ENCODE results near the gene SPATA21. TPM values are rescaled to one million over a fixed set of nuclear protein-coding genes. Genes with fewer than 3 reads are reported as not detected.

Gene SPATA21
- total and polyA plus RNA-seq, 2 donors from 2014 or later, result not detected

DNA sequence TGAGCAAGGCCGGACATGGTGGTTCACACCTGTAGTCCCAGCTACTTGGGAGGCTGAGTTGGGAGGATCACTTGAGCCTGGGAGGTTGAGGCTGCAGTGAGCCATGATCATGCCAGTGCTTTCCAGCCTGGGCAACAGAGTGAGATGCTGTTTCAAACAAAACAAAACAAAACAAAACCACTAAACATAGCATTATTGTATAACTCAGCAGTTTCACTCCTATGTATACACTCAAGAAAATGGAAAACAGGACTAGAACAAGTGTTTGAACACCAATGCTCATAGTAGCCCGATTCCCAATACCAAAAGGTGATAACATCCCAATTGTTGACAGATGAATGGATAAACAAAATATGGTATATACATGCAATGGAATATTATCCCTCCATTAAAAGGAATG is 1.3 kb upstream of the SPATA21 start:
- TF ChIP-seq, protein P1, sequence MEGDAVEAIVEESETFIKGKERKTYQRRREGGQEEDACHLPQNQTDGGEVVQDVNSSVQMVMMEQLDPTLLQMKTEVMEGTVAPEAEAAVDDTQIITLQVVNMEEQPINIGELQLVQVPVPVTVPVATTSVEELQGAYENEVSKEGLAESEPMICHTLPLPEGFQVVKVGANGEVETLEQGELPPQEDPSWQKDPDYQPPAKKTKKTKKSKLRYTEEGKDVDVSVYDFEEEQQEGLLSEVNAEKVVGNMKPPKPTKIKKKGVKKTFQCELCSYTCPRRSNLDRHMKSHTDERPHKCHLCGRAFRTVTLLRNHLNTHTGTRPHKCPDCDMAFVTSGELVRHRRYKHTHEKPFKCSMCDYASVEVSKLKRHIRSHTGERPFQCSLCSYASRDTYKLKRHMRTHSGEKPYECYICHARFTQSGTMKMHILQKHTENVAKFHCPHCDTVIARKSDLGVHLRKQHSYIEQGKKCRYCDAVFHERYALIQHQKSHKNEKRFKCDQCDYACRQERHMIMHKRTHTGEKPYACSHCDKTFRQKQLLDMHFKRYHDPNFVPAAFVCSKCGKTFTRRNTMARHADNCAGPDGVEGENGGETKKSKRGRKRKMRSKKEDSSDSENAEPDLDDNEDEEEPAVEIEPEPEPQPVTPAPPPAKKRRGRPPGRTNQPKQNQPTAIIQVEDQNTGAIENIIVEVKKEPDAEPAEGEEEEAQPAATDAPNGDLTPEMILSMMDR (IDR thresholded peaks at IDR 0.05; ENCODE audit: borderline replicate concordance, extremely low read depth, insufficient read depth), result no peak

DNA sequence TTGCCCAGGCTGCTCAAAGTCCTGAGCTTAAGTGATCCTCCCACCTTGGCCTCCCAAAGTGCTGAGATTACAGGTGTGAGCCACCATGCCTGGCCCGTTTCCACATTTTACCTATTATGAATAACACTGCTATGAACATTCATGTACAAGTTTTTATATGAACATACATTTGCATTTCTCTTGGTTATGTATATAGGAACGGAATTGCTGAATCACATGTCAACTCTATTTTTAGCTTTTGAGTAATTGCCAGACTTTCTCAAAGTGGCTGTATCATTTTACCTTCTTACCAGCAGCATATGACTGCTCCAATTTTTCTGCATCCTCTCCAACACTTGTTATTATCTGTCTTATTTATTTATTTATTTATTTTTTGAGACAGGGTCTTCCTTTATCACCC is 2.7 kb downstream of the SPATA21 start:
- intact Hi-C loops (cut with DNase I), result no loop called here
- Histone ChIP-seq H3K4me3 (ENCODE audit: low read length in 3 of 3) (no peak overlapping the region), H3K9ac (ENCODE audit: low read length in 3 of 3) (no peak overlapping the region), H3K4me1 (ENCODE audit: control insufficient read depth in 2 of 3, insufficient read depth in 2 of 3, low read depth in 1 of 3, low read length in 3 of 3) (no peaks in the 10 kb centered on the region), H3K9me3 (ENCODE audit: control insufficient read depth in 2 of 3, insufficient read depth in 1 of 3, low read length in 3 of 3) (no peaks in the 10 kb centered on the region), H3K27me3 (ENCODE audit: control insufficient read depth, insufficient read depth, low read length) (no peaks in the 10 kb centered on the region), H3K36me3 (ENCODE audit: control insufficient read depth in 2 of 3, insufficient read depth in 3 of 3, low read length in 3 of 3) (no peaks in the 10 kb centered on the region), H3K27ac (ENCODE audit: low read depth in 2 of 2, low read length in 2 of 2) (no peak overlapping the region)
- DNase-seq (no peak), FAIRE-seq (no peak)
- TF ChIP-seq, protein P1 (IDR thresholded peaks at IDR 0.05; ENCODE audit: borderline replicate concordance, extremely low read depth, insufficient read depth), result no peak

More for the DNA sequence above, 1.3 kb upstream of the SPATA21 start:
- H3K4me3 ChIP-seq (ENCODE audit: low read length in 3 of 3), result no peak overlapping the region
- H3K4me1 ChIP-seq (ENCODE audit: control insufficient read depth in 2 of 3, insufficient read depth in 2 of 3, low read depth in 1 of 3, low read length in 3 of 3), result peaks cover 0 to 5% (median 0%) of the 10 kb centered on the region in 3 donors
- peaks cover 0 to 3% (median 0%) of the 10 kb centered on the region in 3 donors for H3K36me3 ChIP-seq (ENCODE audit: control insufficient read depth in 2 of 3, insufficient read depth in 3 of 3, low read length in 3 of 3)
- H3K27me3 ChIP-seq (ENCODE audit: control insufficient read depth, insufficient read depth, low read length), result no peaks in the 10 kb centered on the region
- H3K9me3 ChIP-seq (ENCODE audit: control insufficient read depth in 2 of 3, insufficient read depth in 1 of 3, low read length in 3 of 3), result no peaks in the 10 kb centered on the region
- H3K27ac ChIP-seq (ENCODE audit: low read depth in 2 of 2, low read length in 2 of 2), result no peak overlapping the region
- no peak overlapping the region for H3K9ac ChIP-seq (ENCODE audit: low read length in 3 of 3)
- no peak for DNase-seq
- intact Hi-C loops (cut with DNase I), result no loop called here
- FAIRE-seq, result no peak

DNA sequence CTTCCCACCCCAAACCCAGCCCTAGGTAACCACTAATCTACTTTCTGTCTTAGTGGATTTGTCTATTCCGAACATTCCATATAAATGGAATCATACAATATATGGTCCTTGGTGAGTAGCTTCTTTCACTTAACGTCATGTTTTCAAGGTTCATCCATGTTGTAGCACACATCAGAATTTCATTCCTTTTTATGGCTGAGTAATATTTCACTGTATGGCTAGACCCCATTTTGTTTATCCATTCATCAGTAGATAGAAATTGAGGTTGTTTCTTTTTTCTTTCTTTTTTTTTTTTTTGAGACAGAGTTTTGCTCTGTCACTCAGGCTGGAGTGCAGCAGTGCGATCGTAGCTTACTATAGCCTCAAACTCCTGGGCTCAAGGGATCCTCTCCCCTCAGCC is 3.2 kb downstream of the SPATA21 start:
- intact Hi-C loops (cut with DNase I), result no loop called here

More for the DNA sequence above, 3.2 kb downstream of the SPATA21 start:
- TF ChIP-seq, protein P1 (IDR thresholded peaks at IDR 0.05; ENCODE audit: borderline replicate concordance, extremely low read depth, insufficient read depth), result no peak
- Histone ChIP-seq H3K27me3 (ENCODE audit: control insufficient read depth, insufficient read depth, low read length) (no peaks in the 10 kb centered on the region), H3K4me1 (ENCODE audit: control insufficient read depth in 2 of 3, insufficient read depth in 2 of 3, low read depth in 1 of 3, low read length in 3 of 3) (no peaks in the 10 kb centered on the region), H3K9ac (ENCODE audit: low read length in 3 of 3) (no peak overlapping the region), H3K4me3 (ENCODE audit: low read length in 3 of 3) (no peak overlapping the region), H3K27ac (ENCODE audit: low read depth in 2 of 2, low read length in 2 of 2) (no peak overlapping the region), H3K9me3 (ENCODE audit: control insufficient read depth in 2 of 3, insufficient read depth in 1 of 3, low read length in 3 of 3) (no peaks in the 10 kb centered on the region), H3K36me3 (ENCODE audit: control insufficient read depth in 2 of 3, insufficient read depth in 3 of 3, low read length in 3 of 3) (no peaks in the 10 kb centered on the region)
- FAIRE-seq (no peak), DNase-seq (no peak)
